ENCODE data around the gene GTSE1.

DNA sequence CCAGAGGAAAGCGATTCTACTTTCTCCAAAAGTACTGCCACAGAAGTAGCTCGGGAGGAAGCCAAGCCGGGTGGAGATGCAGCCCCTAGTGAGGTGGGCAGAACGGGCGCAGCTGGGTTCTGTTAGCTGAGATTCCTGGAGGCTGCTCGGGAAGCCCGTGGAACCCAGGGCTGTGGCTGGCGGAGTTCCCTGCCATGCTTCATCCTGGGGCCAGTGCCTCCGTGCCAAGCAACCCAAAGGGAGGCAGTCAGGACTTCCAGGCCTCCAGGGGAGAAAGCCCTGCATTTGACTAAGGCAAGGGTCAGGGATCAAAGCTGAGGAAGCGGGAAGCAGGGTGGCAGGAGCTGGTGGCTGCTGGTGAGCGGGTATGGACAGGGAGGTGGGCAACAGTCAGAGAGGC is 32.1 kb downstream of the GTSE1 start:
- TF ChIP-seq EZH2phosphoT487 (IDR thresholded peaks at IDR 0.05; ENCODE audit: insufficient read depth, low read depth) (no peak), EZH2 (IDR thresholded peaks at IDR 0.05; ENCODE audit: insufficient read depth, poor library complexity, severe bottlenecking) (no peak)
